ENCODE results near the gene MAPK10. TPM values are rescaled to one million over a fixed set of nuclear protein-coding genes. Genes with fewer than 3 reads are reported as not detected.

Gene MAPK10
- total and polyA plus RNA-seq, 4 donors = 93.5 to 202 (median 106) TPM

- no peak overlapping the region for H3K4me3 ChIP-seq (ENCODE audit: low read depth, low read length)
- no peaks in the 10 kb centered on the region for H3K27me3 ChIP-seq (ENCODE audit: control insufficient read depth, insufficient read depth, low read length)
- WGBS (ENCODE audit: insufficient coverage) = no CpG with 5 or more reads among the region's 3 CpGs
- peak overlapping the region; percentile 84 for H3K27ac ChIP-seq (ENCODE audit: low read depth, low read length)
- no peak for DNase-seq (ENCODE audit: low read depth in 4 of 6, low spot score in 6 of 6)
- H3K4me1 ChIP-seq (ENCODE audit: control insufficient read depth, insufficient read depth, low read length) = peaks cover 5% of the 10 kb centered on the region
- no peaks in the 10 kb centered on the region for H3K9me3 ChIP-seq (ENCODE audit: control insufficient read depth, insufficient read depth, low read length)
- no peaks in the 10 kb centered on the region for H3K36me3 ChIP-seq (ENCODE audit: control insufficient read depth, insufficient read depth, low read length)
Measured at GRCh38 chr4:86300516-86300915, 59.3 kb downstream of the MAPK10 start.

- Histone ChIP-seq H3K9me3 (ENCODE audit: control insufficient read depth, insufficient read depth, low read length) (no peaks in the 10 kb centered on the region), H3K27ac (ENCODE audit: low read depth, low read length) (no peak overlapping the region), H3K27me3 (ENCODE audit: control insufficient read depth, insufficient read depth, low read length) (no peaks in the 10 kb centered on the region), H3K4me3 (ENCODE audit: low read depth, low read length) (no peak overlapping the region), H3K36me3 (ENCODE audit: control insufficient read depth, insufficient read depth, low read length) (no peaks in the 10 kb centered on the region), H3K4me1 (ENCODE audit: control insufficient read depth, insufficient read depth, low read length) (peaks cover 5% of the 10 kb centered on the region)
- DNase-seq (ENCODE audit: low read depth in 4 of 6, low spot score in 6 of 6) = no peak
- 90% methylated on average over 2 of the region's 6 CpGs for whole genome bisulfite sequencing (ENCODE audit: insufficient coverage)
Measured at GRCh38 chr4:86296865-86297264, 63.0 kb downstream of the MAPK10 start.

GRCh38 chr4:86294883-86295282 is 65.0 kb downstream of the MAPK10 start:
- Histone ChIP-seq H3K27me3 (ENCODE audit: control insufficient read depth, insufficient read depth, low read length) (no peaks in the 10 kb centered on the region), H3K27ac (ENCODE audit: low read depth, low read length) (no peak overlapping the region), H3K4me3 (ENCODE audit: low read depth, low read length) (no peak overlapping the region), H3K4me1 (ENCODE audit: control insufficient read depth, insufficient read depth, low read length) (no peaks in the 10 kb centered on the region), H3K36me3 (ENCODE audit: control insufficient read depth, insufficient read depth, low read length) (no peaks in the 10 kb centered on the region), H3K9me3 (ENCODE audit: control insufficient read depth, insufficient read depth, low read length) (no peaks in the 10 kb centered on the region)
- 85% methylated on average over 11 of the region's 11 CpGs for whole genome bisulfite sequencing (ENCODE audit: insufficient coverage)
- DNase-seq (ENCODE audit: low read depth in 4 of 6, low spot score in 6 of 6) = no peak

- H3K4me1 ChIP-seq (ENCODE audit: control insufficient read depth, insufficient read depth, low read length) = no peaks in the 10 kb centered on the region
- no CpG with 5 or more reads among the region's 2 CpGs for WGBS (ENCODE audit: insufficient coverage)
- no peak for DNase-seq (ENCODE audit: low read depth in 4 of 6, low spot score in 6 of 6)
Measured at GRCh38 chr4:86291180-86291579, 68.7 kb downstream of the MAPK10 start.

GRCh38 chr4:86286726-86287125 is 73.1 kb downstream of the MAPK10 start:
- no peaks in the 10 kb centered on the region for H3K4me1 ChIP-seq (ENCODE audit: control insufficient read depth, insufficient read depth, low read length)
- no peak for DNase-seq (ENCODE audit: low read depth in 4 of 6, low spot score in 6 of 6)
- H3K9me3 ChIP-seq (ENCODE audit: control insufficient read depth, insufficient read depth, low read length) = no peaks in the 10 kb centered on the region
- no peak overlapping the region for H3K27ac ChIP-seq (ENCODE audit: low read depth, low read length)
- H3K4me3 ChIP-seq (ENCODE audit: low read depth, low read length) = no peak overlapping the region
- H3K27me3 ChIP-seq (ENCODE audit: control insufficient read depth, insufficient read depth, low read length) = no peaks in the 10 kb centered on the region
- no CpG with 5 or more reads among the region's 2 CpGs for WGBS (ENCODE audit: insufficient coverage)
- no peaks in the 10 kb centered on the region for H3K36me3 ChIP-seq (ENCODE audit: control insufficient read depth, insufficient read depth, low read length)

More at GRCh38 chr4:86291180-86291579, 68.7 kb downstream of the MAPK10 start:
- no peak overlapping the region for H3K27ac ChIP-seq (ENCODE audit: low read depth, low read length)
- no peaks in the 10 kb centered on the region for H3K9me3 ChIP-seq (ENCODE audit: control insufficient read depth, insufficient read depth, low read length)
- H3K36me3 ChIP-seq (ENCODE audit: control insufficient read depth, insufficient read depth, low read length) = no peaks in the 10 kb centered on the region
- no peak overlapping the region for H3K4me3 ChIP-seq (ENCODE audit: low read depth, low read length)
- no peaks in the 10 kb centered on the region for H3K27me3 ChIP-seq (ENCODE audit: control insufficient read depth, insufficient read depth, low read length)

DNA sequence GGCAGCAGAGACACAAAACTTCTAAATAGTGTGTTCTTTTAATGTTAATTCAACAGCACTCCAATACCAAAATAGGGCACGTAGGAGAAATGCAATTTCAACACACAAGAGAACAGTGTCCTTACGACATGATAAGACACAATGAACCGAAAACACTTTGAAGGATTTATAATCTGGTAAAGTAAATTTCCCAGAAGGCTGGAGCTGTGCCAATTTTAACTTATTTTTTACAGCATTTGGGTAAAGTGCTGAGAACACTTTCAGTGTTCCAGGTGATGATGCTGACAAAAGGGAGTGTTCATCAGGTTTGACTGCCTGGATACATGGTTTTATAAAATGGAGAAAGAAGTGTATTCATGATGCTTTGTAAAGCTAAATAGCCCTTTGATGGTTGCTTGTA is 76.5 kb downstream of the MAPK10 start:
- Histone ChIP-seq H3K27ac (ENCODE audit: low read depth, low read length) (no peak overlapping the region), H3K9me3 (ENCODE audit: control insufficient read depth, insufficient read depth, low read length) (no peaks in the 10 kb centered on the region), H3K36me3 (ENCODE audit: control insufficient read depth, insufficient read depth, low read length) (no peaks in the 10 kb centered on the region), H3K4me1 (ENCODE audit: control insufficient read depth, insufficient read depth, low read length) (no peaks in the 10 kb centered on the region), H3K27me3 (ENCODE audit: control insufficient read depth, insufficient read depth, low read length) (no peaks in the 10 kb centered on the region), H3K4me3 (ENCODE audit: low read depth, low read length) (no peak overlapping the region)
- WGBS (ENCODE audit: insufficient coverage) = no CpG with 5 or more reads among the region's 3 CpGs
- no peak for DNase-seq (ENCODE audit: low read depth in 4 of 6, low spot score in 6 of 6)

DNA sequence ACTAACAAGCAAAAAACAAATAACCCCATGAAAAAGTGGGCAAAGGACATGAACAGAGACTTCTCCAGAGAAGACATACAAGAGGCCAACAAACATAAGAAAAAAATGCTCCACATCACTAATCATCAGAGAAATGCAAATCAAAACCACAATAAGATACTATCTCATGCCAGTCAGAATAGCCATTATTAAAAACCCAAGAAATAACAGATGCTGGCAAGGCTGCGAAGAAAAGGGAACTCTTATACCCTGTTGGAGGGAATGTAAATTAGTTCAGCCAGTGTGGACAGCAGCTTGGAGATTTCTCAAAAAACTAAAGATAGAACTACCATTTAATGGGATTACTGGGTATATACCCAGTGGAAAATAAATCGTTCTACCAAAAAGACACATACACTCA is 79.6 kb downstream of the MAPK10 start:
- Histone ChIP-seq H3K4me1 (ENCODE audit: control insufficient read depth, insufficient read depth, low read length) (peaks cover 2% of the 10 kb centered on the region), H3K4me3 (ENCODE audit: low read depth, low read length) (no peak overlapping the region), H3K27me3 (ENCODE audit: control insufficient read depth, insufficient read depth, low read length) (no peaks in the 10 kb centered on the region), H3K9me3 (ENCODE audit: control insufficient read depth, insufficient read depth, low read length) (no peaks in the 10 kb centered on the region), H3K27ac (ENCODE audit: low read depth, low read length) (no peak overlapping the region), H3K36me3 (ENCODE audit: control insufficient read depth, insufficient read depth, low read length) (no peaks in the 10 kb centered on the region)
- no peak for DNase-seq (ENCODE audit: low read depth in 4 of 6, low spot score in 6 of 6)
- whole genome bisulfite sequencing (ENCODE audit: insufficient coverage) = no CpG with 5 or more reads among the region's 2 CpGs

- Histone ChIP-seq H3K9me3 (ENCODE audit: control insufficient read depth, insufficient read depth, low read length) (no peaks in the 10 kb centered on the region), H3K4me1 (ENCODE audit: control insufficient read depth, insufficient read depth, low read length) (peaks cover 2% of the 10 kb centered on the region), H3K4me3 (ENCODE audit: low read depth, low read length) (no peak overlapping the region), H3K27ac (ENCODE audit: low read depth, low read length) (no peak overlapping the region), H3K36me3 (ENCODE audit: control insufficient read depth, insufficient read depth, low read length) (no peaks in the 10 kb centered on the region), H3K27me3 (ENCODE audit: control insufficient read depth, insufficient read depth, low read length) (no peaks in the 10 kb centered on the region)
- peak in 2 of 6 donors; percentile 39 to 60 for DNase-seq (ENCODE audit: low read depth in 4 of 6, low spot score in 6 of 6)
- 46% methylated on average over 3 of the region's 5 CpGs for WGBS (ENCODE audit: insufficient coverage)
Measured at GRCh38 chr4:86279293-86279960, 80.4 kb downstream of the MAPK10 start.

DNA sequence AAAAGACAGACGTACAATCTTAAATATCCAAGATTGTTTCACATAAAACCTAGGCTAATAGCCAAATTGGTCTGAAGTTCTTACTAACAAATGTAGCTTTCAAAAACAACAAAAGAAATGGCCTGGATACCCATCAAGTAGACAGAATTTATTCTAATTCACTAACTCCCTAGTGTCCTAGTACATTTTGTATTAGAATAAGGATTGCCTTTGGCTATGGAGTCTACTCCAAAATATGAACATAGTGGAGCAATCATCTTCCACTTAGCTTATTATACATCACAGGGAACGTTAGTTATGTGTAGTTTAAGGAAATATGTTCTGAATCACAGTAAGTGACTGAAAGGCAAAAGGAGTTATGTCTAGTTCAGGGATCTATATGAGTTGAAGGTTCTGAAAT is 81.7 kb downstream of the MAPK10 start:
- H3K27me3 ChIP-seq (ENCODE audit: control insufficient read depth, insufficient read depth, low read length) = no peaks in the 10 kb centered on the region
- WGBS (ENCODE audit: insufficient coverage) = no CpG with 5 or more reads among the region's 2 CpGs
- H3K9me3 ChIP-seq (ENCODE audit: control insufficient read depth, insufficient read depth, low read length) = no peaks in the 10 kb centered on the region
- H3K4me1 ChIP-seq (ENCODE audit: control insufficient read depth, insufficient read depth, low read length) = peaks cover 2% of the 10 kb centered on the region
- H3K27ac ChIP-seq (ENCODE audit: low read depth, low read length) = no peak overlapping the region
- no peaks in the 10 kb centered on the region for H3K36me3 ChIP-seq (ENCODE audit: control insufficient read depth, insufficient read depth, low read length)
- H3K4me3 ChIP-seq (ENCODE audit: low read depth, low read length) = no peak overlapping the region
- DNase-seq (ENCODE audit: low read depth in 4 of 6, low spot score in 6 of 6) = no peak

DNA sequence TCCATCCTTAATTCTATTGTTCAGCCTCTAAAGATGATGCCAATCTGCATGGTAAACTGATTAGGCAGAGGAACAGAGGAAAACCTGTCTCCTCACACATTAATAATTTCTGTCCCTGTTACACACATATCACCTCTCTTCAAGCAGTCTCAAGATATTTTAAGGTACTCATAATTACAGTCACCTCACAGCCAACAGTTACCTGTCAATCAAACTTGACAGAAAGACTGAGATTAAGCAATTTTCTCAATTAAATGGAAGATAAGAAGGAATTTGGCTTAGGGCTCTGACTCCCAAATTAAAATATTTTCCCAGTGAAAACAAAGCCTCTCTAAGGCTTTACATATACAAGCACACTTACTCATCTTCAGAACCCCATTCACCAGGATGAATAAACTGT is 85.2 kb downstream of the MAPK10 start:
- no peaks in the 10 kb centered on the region for H3K36me3 ChIP-seq (ENCODE audit: control insufficient read depth, insufficient read depth, low read length)
- H3K9me3 ChIP-seq (ENCODE audit: control insufficient read depth, insufficient read depth, low read length) = no peaks in the 10 kb centered on the region
- no peaks in the 10 kb centered on the region for H3K27me3 ChIP-seq (ENCODE audit: control insufficient read depth, insufficient read depth, low read length)
- H3K4me3 ChIP-seq (ENCODE audit: low read depth, low read length) = no peak overlapping the region
- no peak overlapping the region for H3K27ac ChIP-seq (ENCODE audit: low read depth, low read length)
- peaks cover 2% of the 10 kb centered on the region for H3K4me1 ChIP-seq (ENCODE audit: control insufficient read depth, insufficient read depth, low read length)
- no peak for DNase-seq (ENCODE audit: low read depth in 4 of 6, low spot score in 6 of 6)

Measured in spinal cord (tissue), 10 donors.